ENCODE measurements around the gene LRP5. TPM values are rescaled to one million over a fixed set of nuclear protein-coding genes. Genes with fewer than 3 reads are reported as not detected.
"Not testable (repeated sequence)": the region's sequence is repeated elsewhere in the genome, so short reads cannot be mapped to it uniquely, and the experiment has no call there.

LRP5 gene
- total RNA-seq, 1 experiment from 2014 or later, result 28.3 TPM

DNA sequence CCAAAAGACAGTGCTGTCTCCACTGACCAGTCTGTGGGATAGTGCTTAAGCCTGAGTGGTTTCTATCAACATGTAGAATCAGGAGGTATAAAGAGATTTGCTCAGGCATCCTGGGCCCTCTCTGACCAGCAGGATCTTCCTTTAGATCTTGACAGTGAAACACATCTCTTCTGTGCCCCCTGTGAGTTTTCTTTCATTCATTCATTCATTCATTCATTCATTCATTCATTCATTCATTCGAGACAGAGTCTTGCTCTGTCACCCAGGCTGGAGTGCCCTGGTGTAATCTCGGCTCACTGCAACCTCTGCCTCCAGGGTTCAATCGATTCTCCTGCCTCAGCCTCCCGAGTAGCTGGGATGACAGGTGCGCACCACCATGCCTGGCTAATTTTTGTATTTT lies 121.8 kb downstream of the LRP5 start:
- H3K27me3 ChIP-seq (ENCODE audit: control insufficient read depth, insufficient read depth, low read length); H3K4me3 ChIP-seq (ENCODE audit: insufficient read depth, low read depth, low read length): not testable (repeated sequence)

DNA sequence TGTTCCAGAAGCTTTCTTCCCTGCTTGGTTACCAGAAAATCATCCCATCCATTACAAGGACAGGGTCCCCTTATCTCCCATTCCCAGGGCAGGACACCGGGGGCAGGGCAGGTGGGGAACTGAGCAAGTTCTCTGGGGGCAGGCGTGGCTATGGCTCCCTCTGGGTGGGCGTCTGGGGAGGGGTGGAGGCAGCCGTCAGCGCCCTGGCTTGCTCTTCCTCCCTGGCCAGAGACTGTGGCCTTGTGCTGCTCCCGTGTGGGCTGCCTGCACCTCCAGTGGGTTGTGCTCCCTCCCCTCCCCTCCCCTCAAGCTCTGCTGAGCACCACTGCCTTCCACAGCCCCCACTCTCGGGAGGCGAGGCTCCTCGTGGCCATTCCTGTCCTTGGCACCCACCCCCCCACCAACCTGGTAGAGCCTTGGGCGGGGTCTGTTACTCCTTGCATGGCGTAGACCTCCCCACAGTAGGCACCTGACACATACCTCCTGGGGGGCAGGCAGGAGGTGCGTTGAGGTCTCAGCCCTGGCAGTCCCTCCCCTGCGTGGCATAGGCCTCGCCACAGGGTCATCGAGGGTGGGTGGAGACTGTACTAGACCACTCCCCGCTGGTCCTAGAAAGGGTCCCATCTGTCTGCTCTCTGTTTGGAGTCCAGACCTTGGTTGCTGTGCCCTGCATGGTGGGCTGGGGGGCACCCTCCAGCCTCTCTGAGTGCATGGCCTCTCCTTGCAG lies 123.9 kb downstream of the LRP5 start:
- no peak overlapping the region for H3K4me3 ChIP-seq (ENCODE audit: insufficient read depth, low read depth, low read length)
- no peaks in the 10 kb centered on the region for H3K27me3 ChIP-seq (ENCODE audit: control insufficient read depth, insufficient read depth, low read length)
- peak; percentile 62 for DNase-seq
- peaks cover 11% of the 10 kb centered on the region for H3K36me3 ChIP-seq (replicated peaks; ENCODE audit: control insufficient read depth, insufficient read depth, low read length)

More for the DNA sequence above, 121.8 kb downstream of the LRP5 start:
- DNase-seq, result not testable (repeated sequence)
- H3K36me3 ChIP-seq (replicated peaks; ENCODE audit: control insufficient read depth, insufficient read depth, low read length), result peaks cover 19% of the 10 kb centered on the region

DNA sequence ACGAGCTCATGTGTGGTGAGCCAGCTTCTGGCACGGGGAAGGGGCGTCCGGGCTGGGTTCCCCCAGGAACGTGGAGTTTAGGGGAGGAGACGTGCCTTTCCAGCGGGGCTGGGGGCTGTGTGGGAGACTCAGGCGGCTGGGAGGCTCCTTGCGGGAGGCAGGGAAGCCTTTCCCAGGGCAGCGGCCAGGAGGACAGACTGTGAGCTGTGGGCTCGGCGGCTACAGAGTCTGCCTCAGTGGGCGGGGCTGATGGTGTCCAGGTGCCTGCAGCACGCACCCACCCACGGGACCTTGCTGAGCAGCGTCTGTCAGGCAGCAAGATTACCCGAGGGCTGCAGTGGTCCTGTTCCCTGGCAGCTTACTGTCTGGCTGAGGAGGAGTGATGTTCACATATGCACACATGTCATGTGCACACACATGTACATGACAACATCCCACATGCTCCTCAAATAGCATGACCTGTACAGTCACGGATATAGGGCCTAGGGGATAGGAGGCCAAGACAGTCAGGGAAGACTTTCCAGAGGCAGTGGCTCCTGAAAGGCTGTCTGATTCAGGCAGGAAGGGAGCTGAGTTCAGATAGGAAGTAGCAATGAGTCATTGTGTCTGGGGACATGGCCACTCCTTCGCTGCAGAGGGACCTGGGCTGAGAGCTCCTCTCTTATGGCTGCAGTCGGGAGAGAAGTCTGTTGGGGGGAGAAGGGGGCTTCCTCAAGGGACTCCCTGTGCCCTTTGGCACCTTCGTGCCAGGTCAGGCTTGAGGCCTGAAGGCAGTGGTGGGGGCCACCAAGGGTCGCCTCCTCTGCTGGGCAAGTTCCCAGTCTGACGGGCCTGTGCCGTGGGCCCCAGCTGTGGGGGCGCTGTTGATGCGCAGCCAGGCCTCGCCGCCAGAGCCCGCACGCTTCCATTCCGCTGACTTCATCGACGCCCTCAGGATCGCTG lies 124.9 kb downstream of the LRP5 start:
- H3K4me3 ChIP-seq (ENCODE audit: insufficient read depth, low read depth, low read length), result no peak overlapping the region
- peaks cover 15% of the 10 kb centered on the region for H3K36me3 ChIP-seq (replicated peaks; ENCODE audit: control insufficient read depth, insufficient read depth, low read length)
- no peaks in the 10 kb centered on the region for H3K27me3 ChIP-seq (ENCODE audit: control insufficient read depth, insufficient read depth, low read length)
- DNase-seq, result peak; percentile 57

DNA sequence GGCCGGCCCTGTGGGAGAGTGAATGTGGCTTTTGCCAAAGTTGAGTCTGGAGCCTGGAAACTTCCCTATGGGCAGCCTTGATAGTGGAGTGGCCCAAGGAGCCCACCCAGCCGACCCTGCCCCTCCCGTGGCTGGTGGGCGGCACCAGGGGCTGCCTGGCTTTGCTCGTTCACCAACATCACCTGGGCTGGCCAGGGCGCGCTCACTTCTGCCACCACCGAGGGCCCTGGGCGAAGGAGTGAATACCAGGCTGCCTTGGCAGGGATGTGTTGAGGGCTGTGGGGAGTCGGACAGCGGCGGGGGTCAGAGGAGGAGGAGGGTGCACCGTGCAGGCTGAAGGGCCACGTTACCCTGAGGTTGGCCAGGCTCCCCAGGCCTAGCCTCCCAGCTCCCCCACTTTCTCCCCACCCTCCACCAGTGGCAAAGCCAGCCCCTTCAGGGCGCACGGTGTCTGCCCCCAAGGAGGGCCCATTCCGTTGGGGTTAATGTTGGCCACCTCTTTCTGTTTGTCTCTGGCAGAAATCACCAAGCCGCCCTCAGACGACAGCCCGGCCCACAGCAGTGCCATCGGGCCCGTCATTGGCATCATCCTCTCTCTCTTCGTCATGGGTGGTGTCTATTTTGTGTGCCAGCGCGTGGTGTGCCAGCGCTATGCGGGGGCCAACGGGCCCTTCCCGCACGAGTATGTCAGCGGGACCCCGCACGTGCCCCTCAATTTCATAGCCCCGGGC lies 125.7 kb downstream of the LRP5 start:
- DNase-seq, result peak; percentile 69
- Histone ChIP-seq H3K36me3 (replicated peaks; ENCODE audit: control insufficient read depth, insufficient read depth, low read length) (peaks cover 15% of the 10 kb centered on the region), H3K4me3 (ENCODE audit: insufficient read depth, low read depth, low read length) (no peak overlapping the region), H3K27me3 (ENCODE audit: control insufficient read depth, insufficient read depth, low read length) (no peaks in the 10 kb centered on the region)

DNA sequence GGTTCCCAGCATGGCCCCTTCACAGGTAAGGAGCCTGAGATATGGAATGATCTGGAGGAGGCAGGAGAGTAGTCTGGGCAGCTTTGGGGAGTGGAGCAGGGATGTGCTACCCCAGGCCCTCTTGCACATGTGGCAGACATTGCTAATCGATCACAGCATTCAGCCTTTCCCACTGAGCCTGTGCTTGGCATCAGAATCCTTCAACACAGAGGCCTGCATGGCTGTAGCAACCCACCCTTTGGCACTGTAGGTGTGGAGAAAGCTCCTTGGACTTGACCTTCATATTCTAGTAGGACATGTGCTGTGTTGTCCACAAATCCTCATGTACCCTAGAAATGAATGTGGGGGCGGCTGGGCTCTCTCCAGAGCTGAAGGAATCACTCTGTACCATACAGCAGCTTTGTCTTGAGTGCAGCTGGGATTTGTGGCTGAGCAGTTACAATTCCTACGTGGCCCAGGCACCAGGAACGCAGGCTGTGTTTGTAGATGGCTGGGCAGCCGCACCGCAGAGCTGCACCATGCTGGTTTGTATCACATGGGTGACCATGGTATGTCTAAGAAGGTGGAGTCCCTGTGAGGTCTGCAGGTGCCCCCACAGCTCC lies 126.4 kb downstream of the LRP5 start:
- Histone ChIP-seq H3K27me3 (ENCODE audit: control insufficient read depth, insufficient read depth, low read length) (no peaks in the 10 kb centered on the region), H3K36me3 (replicated peaks; ENCODE audit: control insufficient read depth, insufficient read depth, low read length) (peaks cover 14% of the 10 kb centered on the region), H3K4me3 (ENCODE audit: insufficient read depth, low read depth, low read length) (no peak overlapping the region)
- peak; percentile 57 for DNase-seq

DNA sequence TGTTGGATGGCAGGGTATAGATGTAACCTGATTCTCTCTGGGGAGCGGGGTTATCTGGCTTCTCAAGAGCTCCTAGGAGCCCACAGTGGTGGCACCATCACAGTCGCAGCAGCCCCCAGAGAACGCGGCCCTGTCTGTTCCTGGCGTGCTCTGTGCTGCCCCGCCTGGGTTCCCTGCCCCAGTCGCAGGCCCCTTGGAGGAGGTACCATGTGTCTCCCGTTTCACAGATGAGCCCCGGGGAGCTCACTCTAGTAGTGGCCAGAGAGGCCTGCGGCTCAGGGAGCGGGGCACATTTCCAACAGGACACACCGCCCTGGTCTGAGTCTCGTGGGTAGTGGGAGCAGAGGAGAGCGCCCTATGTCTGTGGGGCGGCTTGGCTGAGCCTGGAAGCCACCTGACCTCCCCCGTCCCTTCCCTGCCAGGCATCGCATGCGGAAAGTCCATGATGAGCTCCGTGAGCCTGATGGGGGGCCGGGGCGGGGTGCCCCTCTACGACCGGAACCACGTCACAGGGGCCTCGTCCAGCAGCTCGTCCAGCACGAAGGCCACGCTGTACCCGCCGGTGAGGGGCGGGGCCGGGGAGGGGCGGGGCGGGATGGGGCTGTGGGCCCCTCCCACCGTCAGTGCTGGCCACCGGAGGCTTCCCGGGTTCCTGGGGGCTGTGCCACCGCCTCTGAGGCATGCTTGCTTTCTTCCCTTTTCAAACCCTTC lies 127.1 kb downstream of the LRP5 start:
- H3K4me3 ChIP-seq (ENCODE audit: insufficient read depth, low read depth, low read length), result no peak overlapping the region
- DNase-seq, result peak; percentile 97
- H3K27me3 ChIP-seq (ENCODE audit: control insufficient read depth, insufficient read depth, low read length), result no peaks in the 10 kb centered on the region
- peaks cover 11% of the 10 kb centered on the region for H3K36me3 ChIP-seq (replicated peaks; ENCODE audit: control insufficient read depth, insufficient read depth, low read length)

DNA sequence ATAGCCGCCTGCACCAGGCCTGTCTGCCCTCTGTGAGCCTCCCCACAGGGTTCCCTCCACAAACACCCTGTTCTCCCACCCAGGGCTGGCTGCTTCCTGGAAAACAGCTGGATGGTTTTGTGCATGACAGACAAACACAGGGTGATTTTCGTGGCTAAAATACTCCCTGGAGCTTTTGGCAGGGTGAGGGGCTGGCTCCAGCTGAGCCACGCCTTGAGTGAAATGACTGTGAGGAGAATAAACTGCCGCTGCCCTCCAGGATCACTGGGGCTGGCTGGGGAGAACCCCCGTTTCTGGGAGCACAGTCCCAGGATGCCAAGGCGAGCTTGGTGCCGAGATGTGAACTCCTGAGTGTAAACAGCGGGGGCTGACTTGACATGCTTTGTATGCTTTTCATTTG lies 127.8 kb downstream of the LRP5 start:
- Histone ChIP-seq H3K36me3 (replicated peaks; ENCODE audit: control insufficient read depth, insufficient read depth, low read length) (peaks cover 11% of the 10 kb centered on the region), H3K27me3 (ENCODE audit: control insufficient read depth, insufficient read depth, low read length) (no peaks in the 10 kb centered on the region), H3K4me3 (ENCODE audit: insufficient read depth, low read depth, low read length) (no peak overlapping the region)
- peak; percentile 64 for DNase-seq

DNA sequence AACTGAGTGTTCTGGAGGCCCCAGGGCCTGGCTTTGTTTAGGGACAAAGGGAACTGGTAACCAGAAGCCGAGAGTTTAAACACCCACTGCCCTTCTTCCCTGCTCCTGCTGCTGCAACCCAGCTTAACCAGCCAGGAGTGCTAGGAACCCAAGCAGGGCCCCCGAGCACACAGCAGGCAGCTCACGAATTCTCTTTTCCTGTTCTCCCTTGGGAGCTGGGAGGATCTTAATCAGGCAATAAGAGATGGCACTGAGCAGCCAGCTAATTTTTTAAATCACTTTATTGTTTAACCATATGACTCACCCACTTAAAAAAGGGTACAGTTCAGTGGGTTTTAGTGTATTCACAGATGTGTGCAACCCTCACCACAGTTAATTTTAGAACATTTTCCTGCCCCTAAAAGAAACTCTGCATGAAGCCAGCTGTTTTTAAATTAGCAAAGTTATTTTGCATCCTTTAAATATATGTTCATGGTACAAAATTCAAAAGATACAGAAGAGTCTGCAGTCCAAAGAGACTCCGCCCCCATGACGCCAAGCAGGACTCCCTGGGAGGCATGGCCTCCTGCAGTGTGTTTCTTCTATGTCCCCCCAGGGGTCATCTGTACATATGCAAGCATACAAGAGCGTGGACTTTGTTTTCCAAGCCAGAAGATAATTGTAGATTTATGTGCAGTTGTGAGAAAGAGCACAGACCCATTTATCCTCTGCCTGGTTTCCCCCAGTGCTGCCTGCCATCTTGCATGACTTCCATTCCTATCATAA lies 129.3 kb downstream of the LRP5 start:
- H3K27me3 ChIP-seq (ENCODE audit: control insufficient read depth, insufficient read depth, low read length), result no peaks in the 10 kb centered on the region
- DNase-seq, result peak; percentile 55
- no peak overlapping the region for H3K4me3 ChIP-seq (ENCODE audit: insufficient read depth, low read depth, low read length)
- H3K36me3 ChIP-seq (replicated peaks; ENCODE audit: control insufficient read depth, insufficient read depth, low read length), result peaks cover 10% of the 10 kb centered on the region

DNA sequence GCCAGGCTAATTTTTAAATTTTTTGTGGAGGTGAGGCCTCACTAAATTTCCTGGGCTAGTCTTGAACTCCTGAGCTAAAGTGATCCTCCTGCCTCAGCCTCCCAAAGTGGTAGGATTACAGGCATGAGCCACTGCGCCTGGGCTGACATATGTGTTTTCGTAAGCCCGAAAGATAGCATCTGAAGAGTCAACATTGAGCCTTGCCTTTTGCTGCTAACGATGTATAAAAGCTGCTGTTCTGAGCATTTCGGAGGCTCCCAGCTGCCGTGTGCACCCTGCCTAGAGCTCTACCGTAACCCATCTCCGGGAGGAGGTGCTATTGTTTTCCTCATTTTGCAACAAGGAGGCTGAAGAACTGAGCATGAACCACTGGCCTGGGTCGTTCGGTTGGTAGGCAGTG lies 130.0 kb downstream of the LRP5 start:
- Histone ChIP-seq H3K36me3 (replicated peaks; ENCODE audit: control insufficient read depth, insufficient read depth, low read length) (peaks cover 11% of the 10 kb centered on the region), H3K27me3 (ENCODE audit: control insufficient read depth, insufficient read depth, low read length) (no peaks in the 10 kb centered on the region), H3K4me3 (ENCODE audit: insufficient read depth, low read depth, low read length) (no peak overlapping the region)
- no peak for DNase-seq

DNA sequence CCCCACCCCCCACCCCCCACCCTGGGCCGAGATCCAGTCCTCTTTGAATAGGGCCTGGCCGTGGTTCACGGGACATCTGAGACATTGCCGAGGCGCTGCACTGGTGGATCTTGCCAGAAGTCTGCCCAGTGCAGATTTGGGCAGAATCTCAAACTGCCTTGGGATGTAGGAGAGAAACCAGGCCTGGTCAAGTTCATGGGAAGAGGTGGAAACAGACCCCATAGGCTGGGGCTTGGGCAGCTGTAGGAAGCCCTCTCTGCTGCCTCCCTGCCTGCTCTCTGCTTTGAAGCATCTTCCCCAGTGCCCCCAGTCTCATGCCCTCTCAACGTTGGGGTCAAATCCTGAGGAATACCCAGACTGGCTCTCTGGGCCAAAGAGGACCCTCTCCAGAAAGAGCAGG lies 132.2 kb downstream of the LRP5 start:
- no peak for DNase-seq
- Histone ChIP-seq H3K36me3 (replicated peaks; ENCODE audit: control insufficient read depth, insufficient read depth, low read length) (peaks cover 9% of the 10 kb centered on the region), H3K27me3 (ENCODE audit: control insufficient read depth, insufficient read depth, low read length) (no peaks in the 10 kb centered on the region), H3K4me3 (ENCODE audit: insufficient read depth, low read depth, low read length) (no peak overlapping the region)

DNA sequence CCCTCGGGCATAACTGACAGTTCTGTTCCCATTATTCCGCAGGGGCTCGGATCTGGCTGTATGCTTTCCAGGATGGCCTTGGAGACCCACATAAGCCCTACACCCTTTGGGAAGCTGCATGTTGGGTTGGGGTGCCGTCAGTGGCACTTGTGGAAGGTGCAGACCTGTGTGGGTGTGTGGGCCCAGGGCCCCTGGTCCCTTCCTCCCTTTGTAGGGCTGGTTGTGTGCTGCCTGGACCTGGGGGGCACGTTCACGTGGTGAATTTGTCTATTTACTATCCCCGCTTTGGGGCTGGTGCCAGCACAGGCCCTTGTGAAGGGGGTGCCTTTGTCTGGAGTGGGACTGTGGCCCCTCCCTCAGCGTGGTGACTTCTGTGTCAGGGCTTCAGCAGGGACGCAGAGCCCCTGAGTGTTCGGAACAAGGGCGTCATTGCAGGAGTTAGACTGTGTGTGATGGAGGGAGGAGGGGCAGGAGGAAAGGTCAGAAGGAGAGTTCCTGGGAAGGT lies 133.2 kb downstream of the LRP5 start:
- no peaks in the 10 kb centered on the region for H3K27me3 ChIP-seq (ENCODE audit: control insufficient read depth, insufficient read depth, low read length)
- no peak for DNase-seq
- no peak overlapping the region for H3K4me3 ChIP-seq (ENCODE audit: insufficient read depth, low read depth, low read length)
- H3K36me3 ChIP-seq (replicated peaks; ENCODE audit: control insufficient read depth, insufficient read depth, low read length), result peaks cover 9% of the 10 kb centered on the region

DNA sequence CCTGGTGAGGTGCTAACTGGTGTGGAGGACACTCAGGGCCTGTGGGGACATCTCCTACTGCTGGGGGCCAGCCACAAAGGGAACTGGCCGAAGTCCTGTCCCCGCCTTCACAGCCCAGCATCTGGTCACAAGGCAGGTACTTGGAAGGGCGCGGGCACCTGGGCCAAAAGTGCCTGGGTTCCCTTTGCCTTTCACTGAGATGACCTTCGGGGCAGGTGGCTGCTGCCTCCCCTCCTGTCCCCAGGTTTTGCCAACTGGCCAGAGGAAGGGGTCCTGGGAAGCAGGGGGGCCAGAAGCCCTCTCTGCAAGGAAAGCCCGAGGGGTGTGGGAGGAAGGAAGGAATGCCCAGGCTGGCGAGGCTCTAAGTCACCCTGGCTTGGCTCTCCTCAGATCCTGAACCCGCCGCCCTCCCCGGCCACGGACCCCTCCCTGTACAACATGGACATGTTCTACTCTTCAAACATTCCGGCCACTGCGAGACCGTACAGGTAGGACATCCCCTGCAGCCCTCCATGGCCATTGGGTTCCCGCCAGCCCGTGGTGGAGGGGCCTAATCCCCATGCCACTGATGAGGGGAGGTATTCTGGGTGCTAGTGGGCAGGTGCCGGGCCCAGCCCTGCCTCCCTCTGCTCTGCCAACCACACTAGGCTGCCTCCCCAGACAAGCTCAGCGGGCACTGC lies 133.8 kb downstream of the LRP5 start:
- no peak for DNase-seq
- H3K27me3 ChIP-seq (ENCODE audit: control insufficient read depth, insufficient read depth, low read length), result no peaks in the 10 kb centered on the region
- H3K36me3 ChIP-seq (replicated peaks; ENCODE audit: control insufficient read depth, insufficient read depth, low read length), result peaks cover 9% of the 10 kb centered on the region
- H3K4me3 ChIP-seq (ENCODE audit: insufficient read depth, low read depth, low read length), result no peak overlapping the region

Measured in H7 (cell line).